GM10266 (cell line): Measurements from ENCODE around the gene OGFR.

Source experiments
- DNase-seq: peaks from one replicate; pipeline ENCODE4 v3.0.0; 2012; ENCODE audit errors: extremely low spot score
- TF ChIP-seq, protein P1 (sequence below): IDR thresholded peaks from 2 replicates; pipeline ENCODE4 v1.5.1; 2012; ENCODE audit warnings: mild to moderate bottlenecking, low read depth; ENCODE audit not compliant: control insufficient read depth, insufficient read depth; ENCODE audit errors: missing control alignments

Gene OGFR

DNA sequence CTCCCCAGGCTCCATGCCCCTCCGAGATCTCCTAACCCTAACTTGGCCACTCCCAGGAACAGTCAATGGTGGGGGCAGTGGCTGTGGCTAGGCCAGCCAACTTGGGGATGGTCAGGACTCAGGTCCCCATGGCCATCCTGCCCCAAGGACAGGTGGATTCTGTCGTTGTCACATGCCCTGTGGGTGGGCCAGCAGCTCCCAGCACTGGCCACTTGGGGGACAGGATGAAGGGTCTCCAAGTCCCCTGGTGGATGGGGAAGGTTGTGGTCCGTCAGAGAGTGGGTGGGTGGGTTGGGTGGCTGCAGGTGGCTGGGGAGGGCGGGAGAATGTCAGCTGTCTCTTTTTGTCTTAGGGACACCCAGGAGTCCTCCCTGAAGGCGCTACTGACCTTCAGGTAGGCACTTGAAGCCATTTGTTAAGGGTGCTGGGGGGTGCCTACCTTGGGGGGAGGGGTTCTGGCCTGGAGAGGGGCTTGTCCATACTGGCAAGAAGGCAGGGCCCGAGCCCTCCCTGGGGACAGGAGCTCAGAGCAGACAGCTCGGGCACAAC is 17.7 kb downstream of the OGFR start:
- no peak for DNase-seq
- TF ChIP-seq, protein P1, sequence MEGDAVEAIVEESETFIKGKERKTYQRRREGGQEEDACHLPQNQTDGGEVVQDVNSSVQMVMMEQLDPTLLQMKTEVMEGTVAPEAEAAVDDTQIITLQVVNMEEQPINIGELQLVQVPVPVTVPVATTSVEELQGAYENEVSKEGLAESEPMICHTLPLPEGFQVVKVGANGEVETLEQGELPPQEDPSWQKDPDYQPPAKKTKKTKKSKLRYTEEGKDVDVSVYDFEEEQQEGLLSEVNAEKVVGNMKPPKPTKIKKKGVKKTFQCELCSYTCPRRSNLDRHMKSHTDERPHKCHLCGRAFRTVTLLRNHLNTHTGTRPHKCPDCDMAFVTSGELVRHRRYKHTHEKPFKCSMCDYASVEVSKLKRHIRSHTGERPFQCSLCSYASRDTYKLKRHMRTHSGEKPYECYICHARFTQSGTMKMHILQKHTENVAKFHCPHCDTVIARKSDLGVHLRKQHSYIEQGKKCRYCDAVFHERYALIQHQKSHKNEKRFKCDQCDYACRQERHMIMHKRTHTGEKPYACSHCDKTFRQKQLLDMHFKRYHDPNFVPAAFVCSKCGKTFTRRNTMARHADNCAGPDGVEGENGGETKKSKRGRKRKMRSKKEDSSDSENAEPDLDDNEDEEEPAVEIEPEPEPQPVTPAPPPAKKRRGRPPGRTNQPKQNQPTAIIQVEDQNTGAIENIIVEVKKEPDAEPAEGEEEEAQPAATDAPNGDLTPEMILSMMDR, result no peak

DNA sequence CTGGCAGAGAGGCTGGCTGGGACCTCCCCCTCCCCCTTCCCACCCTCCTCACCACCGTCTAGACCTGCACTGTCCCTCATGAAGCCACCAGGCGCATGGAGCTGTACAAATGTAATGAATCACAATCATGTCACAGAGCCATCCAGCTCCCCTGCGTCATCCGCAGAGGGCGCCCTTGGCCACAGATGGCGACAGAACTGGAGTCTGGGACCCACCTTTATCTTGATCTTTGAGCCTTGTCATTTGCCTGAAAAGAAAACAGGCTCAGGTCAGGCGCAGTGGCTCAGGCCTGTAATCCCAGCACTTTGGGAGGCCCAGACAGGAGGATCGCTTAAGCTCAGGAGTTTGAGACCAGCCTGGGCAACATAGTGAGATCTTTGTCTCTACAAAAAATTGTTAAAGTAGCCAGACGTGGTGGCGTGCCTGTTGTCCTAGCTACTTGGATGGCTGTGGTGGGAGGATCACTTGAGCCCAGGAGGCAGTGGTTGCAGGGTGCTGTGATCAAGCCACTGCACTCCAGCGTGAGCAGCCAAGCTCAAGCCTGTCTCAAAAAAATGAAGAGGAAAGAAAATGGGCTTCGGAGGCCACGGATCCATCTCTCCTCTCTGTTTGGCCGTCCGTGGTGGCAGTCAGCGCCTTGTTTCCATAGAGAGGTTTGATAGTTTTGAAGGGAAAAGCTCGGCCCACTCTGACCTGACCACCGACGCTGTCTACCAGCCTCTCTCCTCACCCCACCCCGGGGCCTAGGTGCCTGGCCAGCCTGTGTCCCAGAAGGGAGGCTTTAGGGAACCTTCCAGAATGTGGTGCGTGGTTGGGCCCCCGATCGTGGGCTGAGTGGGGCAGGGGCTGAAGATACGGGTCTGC is 18.4 kb downstream of the OGFR start:
- DNase-seq, result peak; percentile 82

DNA sequence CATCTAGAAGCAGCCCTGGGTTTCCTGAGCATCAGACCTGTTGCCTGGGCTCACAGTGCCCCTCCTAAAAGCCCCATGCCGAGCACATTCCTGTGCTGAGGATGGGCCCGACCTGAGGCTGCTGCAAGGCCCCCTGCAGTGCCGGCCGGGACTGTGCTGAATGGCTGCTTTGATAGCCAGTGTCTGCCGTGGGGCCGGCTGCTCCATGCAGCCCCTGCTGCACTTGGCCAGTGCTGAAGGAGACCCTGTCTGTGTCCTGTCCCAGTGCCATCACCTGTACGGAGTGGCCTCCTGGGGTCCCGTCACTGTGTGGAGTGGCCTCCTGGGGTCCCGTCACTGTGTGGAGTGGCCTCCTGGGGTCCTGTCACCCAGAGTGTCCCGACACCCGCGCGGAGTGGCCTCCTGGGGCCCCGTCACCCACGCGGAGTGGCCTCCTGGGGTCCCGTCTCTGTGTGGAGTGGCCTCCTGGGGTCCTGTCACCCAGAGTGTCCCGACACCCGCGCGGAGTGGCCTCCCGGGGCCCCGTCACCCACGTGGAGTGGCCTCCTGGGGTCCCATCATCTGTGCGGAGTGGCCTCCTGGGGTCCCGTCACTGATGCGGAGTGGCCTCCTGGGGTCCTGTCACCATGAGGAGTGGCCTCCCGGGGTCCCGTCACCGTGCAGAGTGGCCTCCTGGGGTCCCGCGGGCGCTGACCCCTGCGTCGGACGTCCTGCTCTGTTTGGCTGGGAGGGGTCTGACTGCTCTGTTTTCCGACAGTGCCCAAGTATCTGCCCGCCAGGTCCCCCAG is 19.2 kb downstream of the OGFR start:
- no peak for DNase-seq
- TF ChIP-seq, protein P1, result no peak

More for the DNA sequence above, 18.4 kb downstream of the OGFR start:
- TF ChIP-seq, protein P1, result peak; percentile 62

DNA sequence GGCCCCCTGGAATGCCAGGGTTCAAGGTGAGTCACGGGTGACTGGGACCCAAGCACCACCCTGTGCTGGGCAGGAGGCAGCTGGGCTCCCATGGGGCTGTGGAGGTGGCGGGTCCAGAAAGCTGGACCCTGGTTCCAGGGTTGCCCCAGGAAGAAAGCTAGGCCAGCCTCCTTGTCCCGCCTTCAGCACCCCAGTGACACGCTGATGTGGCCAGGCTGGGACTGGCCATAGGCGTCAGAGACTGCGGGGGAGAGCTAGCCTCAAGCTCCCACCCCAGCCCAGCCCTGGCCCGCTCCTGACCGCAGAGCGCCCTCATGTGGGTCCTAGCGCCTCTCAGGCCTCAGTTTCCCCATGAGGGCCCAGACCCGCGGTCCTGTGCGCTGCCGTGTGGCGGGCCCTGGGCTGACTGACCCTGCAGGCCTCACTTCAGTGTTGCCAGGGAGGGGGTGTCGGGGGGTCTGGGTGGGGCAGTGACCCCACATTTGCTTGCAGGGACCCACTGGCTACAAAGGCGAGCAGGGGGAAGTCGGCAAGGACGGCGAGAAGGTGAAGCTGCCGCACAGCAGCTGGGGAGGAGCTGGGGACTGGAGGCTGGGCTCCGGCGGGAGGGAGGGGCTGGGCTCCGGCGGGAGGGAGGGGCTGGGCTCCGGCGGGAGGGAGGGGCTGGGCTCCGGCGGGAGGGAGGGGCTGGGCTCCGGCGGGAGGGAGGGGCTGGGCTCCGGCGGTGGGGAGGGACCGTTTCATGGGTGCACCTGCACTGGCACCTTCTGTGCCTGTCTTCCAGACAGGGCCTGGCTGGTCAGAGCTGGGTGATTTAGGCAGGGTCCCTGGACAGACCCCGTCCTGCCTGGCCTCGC is 20.1 kb downstream of the OGFR start:
- TF ChIP-seq, protein P1, result no peak
- no peak for DNase-seq

DNA sequence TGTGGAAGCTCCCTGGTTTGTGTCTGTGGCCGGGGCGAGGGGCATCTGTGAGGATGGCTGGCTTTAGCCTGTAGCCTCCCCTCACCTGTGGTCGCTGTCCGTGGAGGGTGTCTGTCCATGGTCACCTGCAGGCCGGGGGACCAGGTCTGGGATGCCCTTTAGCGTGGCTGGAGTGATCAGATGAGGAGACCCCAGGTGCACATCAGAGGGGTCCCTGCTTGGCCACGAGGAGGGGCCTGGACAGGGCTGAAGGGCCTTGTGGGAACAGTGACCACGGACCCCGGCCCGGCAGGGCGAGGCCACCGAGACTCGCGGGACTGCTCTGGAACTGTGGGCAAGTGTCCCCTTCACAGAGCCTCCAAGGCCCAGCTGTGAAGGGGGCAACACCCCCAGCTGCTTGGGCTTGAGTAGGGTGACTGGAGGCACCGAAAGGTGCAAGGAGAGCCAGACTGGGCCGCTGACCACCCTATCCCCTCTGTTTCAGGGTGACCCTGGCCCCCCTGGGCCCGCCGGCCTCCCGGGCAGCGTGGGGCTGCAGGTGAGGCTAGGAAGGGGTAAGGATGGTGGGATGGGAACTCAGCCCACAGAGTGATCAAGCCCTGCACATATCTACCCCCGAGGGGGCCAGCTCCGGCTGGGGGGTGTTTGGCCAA is 20.8 kb downstream of the OGFR start:
- no peak for DNase-seq
- TF ChIP-seq, protein P1, result no peak

DNA sequence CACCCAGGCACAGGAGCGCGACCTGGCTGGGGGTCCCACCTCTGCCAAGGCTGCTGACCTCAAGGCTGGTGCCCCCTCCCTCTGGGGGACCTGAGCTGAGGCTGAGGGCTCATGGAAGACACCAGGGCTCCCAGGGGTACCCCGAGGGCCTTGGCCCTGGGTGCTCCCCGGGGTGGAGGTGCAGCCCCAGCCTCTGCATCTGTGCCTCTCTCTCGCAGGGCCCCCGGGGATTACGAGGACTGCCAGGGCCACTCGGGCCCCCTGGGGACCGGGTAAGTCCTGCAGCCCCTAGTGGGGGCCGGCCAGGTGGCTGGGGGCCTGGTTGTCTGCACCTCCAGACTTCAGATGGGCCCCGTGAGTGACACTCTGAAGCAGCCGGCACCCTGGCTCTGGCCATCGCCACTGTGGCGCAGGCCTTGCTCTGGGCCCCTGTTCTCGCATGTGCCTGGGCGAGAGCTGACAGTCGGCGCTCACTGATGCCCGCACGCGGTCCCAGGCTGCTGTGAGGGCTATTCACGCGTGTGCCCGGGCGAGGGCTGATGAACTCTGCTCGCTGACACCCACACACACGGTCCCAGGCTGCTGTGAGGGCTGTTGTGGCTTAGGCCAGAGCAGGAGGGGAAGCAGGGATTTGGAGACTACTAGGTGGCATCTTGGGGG is 21.5 kb downstream of the OGFR start:
- no peak for DNase-seq
- TF ChIP-seq, protein P1, result no peak
